GM12875 (cell line): ENCODE results near the gene TMEM115.
A peak's percentile ranks its signal among the peaks of the same experiment; 100 is the strongest.

ENCODE experiments used
- H3K4me3 ChIP-seq: one replicate; pipeline ENCODE4 v1.5.1; 2011; ENCODE audit warnings: low read depth, low read length, control low read depth
- TF ChIP-seq, protein P1 (sequence below): IDR thresholded peaks from 2 replicates; pipeline ENCODE4 v1.5.1; 2011; ENCODE audit warnings: low read depth, mild to moderate bottlenecking, control low read depth, inconsistent platforms, low read length, moderate library complexity, borderline replicate concordance; ENCODE audit not compliant: insufficient read depth

TMEM115 gene

DNA sequence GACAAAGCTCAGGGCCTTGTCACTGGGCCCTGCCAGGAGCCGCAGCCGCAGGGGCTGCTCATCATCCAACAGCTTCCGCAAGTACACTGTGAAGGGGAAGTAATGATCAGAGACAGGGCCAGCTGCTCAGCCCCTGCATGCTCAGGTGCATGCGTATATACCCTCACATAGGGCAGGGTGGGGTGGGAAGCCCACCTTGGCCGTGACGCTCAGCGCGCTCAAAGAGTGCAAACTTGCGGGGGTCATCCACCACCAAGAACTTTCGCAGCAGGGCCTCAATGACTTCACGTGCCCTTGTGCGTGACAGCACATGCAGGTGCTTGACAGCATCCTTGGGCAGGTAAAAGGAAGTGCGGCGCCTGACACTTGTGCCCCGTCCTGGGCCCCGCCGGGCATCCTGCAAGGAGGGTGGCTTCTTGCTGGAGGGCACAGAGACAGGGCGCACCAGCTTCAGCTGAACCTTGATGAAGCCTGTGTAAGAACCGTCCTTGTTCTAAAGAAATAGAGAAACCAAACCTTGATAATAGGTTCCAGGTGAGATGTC is 27.9 kb downstream of the TMEM115 start:
- TF ChIP-seq, protein P1, sequence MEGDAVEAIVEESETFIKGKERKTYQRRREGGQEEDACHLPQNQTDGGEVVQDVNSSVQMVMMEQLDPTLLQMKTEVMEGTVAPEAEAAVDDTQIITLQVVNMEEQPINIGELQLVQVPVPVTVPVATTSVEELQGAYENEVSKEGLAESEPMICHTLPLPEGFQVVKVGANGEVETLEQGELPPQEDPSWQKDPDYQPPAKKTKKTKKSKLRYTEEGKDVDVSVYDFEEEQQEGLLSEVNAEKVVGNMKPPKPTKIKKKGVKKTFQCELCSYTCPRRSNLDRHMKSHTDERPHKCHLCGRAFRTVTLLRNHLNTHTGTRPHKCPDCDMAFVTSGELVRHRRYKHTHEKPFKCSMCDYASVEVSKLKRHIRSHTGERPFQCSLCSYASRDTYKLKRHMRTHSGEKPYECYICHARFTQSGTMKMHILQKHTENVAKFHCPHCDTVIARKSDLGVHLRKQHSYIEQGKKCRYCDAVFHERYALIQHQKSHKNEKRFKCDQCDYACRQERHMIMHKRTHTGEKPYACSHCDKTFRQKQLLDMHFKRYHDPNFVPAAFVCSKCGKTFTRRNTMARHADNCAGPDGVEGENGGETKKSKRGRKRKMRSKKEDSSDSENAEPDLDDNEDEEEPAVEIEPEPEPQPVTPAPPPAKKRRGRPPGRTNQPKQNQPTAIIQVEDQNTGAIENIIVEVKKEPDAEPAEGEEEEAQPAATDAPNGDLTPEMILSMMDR = no peak
- H3K4me3 ChIP-seq = no peak overlapping the region

DNA sequence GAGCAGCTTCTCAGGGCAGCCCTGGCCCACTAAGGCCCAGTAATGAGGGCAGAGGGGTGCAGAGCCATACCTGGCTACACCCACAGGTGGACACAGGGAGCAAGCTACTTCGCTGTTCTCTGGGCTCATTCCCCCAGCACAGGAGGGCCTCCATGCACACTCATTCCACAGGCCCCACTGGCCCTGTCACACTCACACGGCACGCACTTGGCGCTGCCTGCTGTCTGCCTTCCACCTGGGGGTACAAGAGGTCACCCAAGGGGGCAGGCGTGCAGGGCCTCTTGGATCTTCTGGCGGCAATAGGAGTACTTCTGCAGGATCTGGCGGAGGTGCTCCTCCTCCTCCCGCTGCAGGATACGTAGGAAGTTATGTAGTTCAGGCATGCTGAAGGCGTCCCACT is 29.0 kb downstream of the TMEM115 start:
- no peak overlapping the region for H3K4me3 ChIP-seq
- TF ChIP-seq, protein P1 = no peak

DNA sequence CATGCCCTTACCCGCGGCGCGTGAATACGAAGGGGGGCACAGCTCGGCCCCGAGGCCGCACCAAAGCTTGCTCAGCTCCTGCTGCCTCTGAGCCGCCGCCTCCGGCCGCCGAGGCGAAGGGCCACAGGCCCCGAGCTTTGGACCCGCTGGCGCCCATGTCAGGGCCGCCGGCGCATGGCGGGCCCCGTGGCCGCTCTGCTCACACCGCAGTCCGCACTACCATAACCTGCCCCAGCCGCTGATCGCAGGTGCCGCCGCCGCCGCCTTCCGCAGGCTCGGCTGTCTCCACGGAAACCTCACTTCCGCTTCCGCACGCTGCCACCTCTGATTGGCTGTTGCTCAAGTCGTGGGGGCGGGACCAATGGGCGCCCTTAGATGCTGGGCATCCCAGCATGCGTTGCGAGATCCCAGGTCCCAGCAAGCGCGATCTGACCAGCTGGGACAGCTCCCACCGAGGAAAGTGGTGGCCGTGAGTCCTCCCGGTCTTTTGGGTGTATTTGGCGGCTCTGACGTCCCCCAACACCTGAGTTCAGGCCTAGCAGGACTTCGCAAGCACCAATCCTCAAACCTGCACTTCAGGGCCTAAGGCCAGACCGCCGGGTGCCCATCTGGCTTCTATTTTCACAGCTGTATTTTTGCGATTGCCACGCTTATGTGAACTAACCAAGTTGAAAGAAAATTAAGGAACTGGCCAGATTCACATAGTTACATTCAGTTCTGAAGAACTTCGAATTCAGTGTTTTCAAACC is 31.2 kb downstream of the TMEM115 start, which contains the start of gene TUSC2:
Gene TUSC2, minus strand, starts transcription at position 281 of the 749 bp plus-strand sequence. Its CDS starts 124 bp downstream, at position 157.
- H3K4me3 ChIP-seq = peak within 1 kb of the TSS; percentile 81
- TF ChIP-seq, protein P1 = no peak

DNA sequence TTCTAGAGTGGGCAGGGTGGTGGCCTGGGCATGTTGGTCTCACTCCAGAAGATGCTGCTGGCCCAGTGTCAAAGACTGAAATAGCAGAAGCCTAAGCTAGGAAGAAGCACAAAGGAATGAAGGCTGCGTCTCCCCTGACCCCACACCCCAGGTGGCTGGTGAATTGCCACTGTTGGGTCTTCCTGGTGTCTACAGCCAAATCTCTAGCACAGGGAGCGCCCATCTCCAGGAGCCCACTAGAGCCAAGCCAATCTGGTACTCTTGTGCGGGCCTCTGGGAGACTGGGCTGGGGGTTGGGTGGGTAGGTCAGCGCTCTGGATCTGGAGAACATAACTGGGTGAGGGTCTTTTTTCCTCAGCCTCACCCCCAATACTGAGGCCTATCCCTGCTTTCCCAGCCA is 32.2 kb downstream of the TMEM115 start:
- TF ChIP-seq, protein P1 = no peak
- H3K4me3 ChIP-seq = peak overlapping the region; percentile 81

DNA sequence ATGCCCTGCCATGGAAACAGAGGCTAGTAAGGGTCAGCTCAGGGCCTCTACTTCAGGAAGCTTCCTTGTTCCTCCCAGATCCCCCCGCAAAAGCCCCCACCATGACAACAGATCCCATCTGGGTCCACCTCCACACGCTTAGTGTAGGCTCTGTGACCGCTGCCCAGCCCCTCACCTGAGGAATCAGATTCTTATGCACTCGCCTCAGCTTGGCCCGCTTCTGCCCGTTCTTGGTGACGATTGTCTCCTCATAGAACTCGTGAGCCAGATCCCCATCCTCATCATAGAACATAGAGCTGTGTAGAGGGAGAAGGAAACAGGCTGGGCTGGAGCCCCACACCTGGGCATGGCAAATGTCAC is 33.2 kb downstream of the TMEM115 start:
- TF ChIP-seq, protein P1 = no peak
- H3K4me3 ChIP-seq = no peak overlapping the region

DNA sequence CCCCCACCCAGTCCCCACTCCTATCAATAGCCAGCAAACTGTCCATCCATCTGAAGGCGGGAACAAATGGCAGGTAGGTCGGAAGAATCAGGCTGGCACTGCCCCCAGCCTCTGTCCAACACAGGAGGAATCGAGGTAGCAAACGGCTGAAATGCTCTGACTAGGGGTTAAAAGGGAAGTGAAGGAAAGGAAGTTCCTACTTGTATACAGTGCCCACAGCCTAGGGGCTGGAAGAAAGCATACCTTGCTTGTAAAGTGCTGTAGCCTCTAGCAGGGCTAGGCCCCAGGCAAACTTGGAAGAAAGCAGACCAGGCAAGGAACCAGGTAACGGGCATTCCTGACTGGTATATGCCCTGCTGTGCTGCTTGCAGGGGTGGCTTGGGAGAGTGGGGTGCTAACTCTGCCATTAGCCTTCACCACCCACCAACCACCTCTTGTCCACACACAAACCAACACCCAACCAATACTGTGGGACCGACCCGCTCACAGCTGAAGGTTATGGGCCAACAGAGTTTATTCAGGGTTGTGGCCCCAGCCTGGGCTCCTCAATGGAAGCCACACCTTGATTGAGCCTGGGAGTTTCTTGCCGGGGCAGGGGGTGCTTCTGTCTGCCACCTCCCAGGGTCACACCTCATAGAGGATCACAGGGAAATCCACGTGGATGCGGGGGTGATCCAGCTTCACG is 33.7 kb downstream of the TMEM115 start:
- no peak overlapping the region for H3K4me3 ChIP-seq
- TF ChIP-seq, protein P1 = no peak
